ENCODE data around the gene IL1R2.
"Not testable (repeated sequence)": the region's sequence is repeated elsewhere in the genome, so short reads cannot be mapped to it uniquely, and the experiment has no call there.

Gene IL1R2

GRCh38 chr2:102000012-102000411 lies 8.3 kb downstream of the IL1R2 start:
- DNase-seq, result no peak

GRCh38 chr2:102000813-102001766 lies 9.3 kb downstream of the IL1R2 start:
- DNase-seq, result no peak

GRCh38 chr2:102001767-102002142 lies 10.0 kb downstream of the IL1R2 start:
- no peak for DNase-seq

GRCh38 chr2:102002228-102002627 lies 10.5 kb downstream of the IL1R2 start:
- no peak for DNase-seq

- DNase-seq, result not testable (repeated sequence)
These were observed 11.1 kb downstream of the IL1R2 start for GRCh38 chr2:102002909-102003308.

GRCh38 chr2:102003696-102004095 lies 11.9 kb downstream of the IL1R2 start:
- no peak for DNase-seq

- DNase-seq, result no peak
These were observed 12.8 kb downstream of the IL1R2 start for GRCh38 chr2:102004581-102004980.

- no peak for DNase-seq
These were observed 13.7 kb downstream of the IL1R2 start for GRCh38 chr2:102005449-102005848.

GRCh38 chr2:102005989-102006885 lies 14.5 kb downstream of the IL1R2 start:
- no peak for DNase-seq

- no peak for DNase-seq
These were observed 15.1 kb downstream of the IL1R2 start for GRCh38 chr2:102006886-102007278.

GRCh38 chr2:102008490-102008889 lies 16.7 kb downstream of the IL1R2 start:
- DNase-seq, result no peak

- no peak for DNase-seq
These were observed 17.8 kb downstream of the IL1R2 start for GRCh38 chr2:102009557-102009956.

- no peak for DNase-seq
These were observed 19.1 kb downstream of the IL1R2 start for GRCh38 chr2:102010902-102011301.

GRCh38 chr2:102012061-102012614 lies 20.4 kb downstream of the IL1R2 start:
- DNase-seq, result no peak

GRCh38 chr2:102013206-102014040 lies 21.7 kb downstream of the IL1R2 start:
- no peak for DNase-seq

- DNase-seq, result no peak
These were observed 22.2 kb downstream of the IL1R2 start for GRCh38 chr2:102014041-102014345.

GRCh38 chr2:102015399-102015798 lies 23.6 kb downstream of the IL1R2 start:
- DNase-seq, result no peak

GRCh38 chr2:102016399-102016955 lies 24.7 kb downstream of the IL1R2 start:
- no peak for DNase-seq

GRCh38 chr2:102018823-102019445 lies 27.2 kb downstream of the IL1R2 start:
- DNase-seq, result no peak

- DNase-seq, result peak; percentile 73
These were observed 28.9 kb downstream of the IL1R2 start for GRCh38 chr2:102020596-102021170.

- no peak for DNase-seq
These were observed 30.0 kb downstream of the IL1R2 start for GRCh38 chr2:102021779-102022178.
